HG02623 (cell line): ENCODE data around the gene E2F8.

Source experiments
- ATAC-seq: cut with Tn5 transposase; IDR thresholded peaks from one replicate; pipeline ENCODE4 v1.9.1; 2021; ENCODE audit warnings: moderate library complexity; ENCODE audit not compliant: unreplicated experiment

The E2F8 gene

DNA sequence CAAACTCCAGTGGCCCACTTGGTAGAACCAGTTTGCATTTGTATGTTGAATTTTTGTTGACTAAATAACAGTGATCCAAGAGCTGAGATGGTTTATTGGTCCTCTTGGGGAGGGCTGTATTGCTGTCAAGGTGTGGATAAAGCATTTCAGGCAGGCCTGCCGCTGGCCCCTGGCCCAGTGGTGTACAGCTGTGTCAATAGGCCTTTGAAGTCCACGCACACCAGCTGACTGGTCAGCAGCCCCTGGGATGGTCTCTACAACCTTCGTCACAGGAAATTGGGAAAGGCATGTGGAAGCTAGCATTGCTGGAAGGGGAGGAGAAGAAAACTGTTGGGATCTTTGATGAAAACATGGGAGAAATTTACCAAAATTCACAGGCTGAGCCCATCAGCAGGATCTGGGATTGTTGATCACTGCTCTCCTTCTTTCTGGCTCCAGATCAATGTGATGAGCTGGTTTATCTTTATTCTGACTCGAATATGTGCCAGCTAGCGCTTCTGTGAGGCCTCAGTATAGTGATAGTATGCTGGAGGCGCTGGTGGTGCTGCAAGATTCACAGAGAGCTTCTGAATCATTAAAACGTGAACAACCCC is 12.5 kb upstream of the E2F8 start:
- ATAC-seq = no peak

DNA sequence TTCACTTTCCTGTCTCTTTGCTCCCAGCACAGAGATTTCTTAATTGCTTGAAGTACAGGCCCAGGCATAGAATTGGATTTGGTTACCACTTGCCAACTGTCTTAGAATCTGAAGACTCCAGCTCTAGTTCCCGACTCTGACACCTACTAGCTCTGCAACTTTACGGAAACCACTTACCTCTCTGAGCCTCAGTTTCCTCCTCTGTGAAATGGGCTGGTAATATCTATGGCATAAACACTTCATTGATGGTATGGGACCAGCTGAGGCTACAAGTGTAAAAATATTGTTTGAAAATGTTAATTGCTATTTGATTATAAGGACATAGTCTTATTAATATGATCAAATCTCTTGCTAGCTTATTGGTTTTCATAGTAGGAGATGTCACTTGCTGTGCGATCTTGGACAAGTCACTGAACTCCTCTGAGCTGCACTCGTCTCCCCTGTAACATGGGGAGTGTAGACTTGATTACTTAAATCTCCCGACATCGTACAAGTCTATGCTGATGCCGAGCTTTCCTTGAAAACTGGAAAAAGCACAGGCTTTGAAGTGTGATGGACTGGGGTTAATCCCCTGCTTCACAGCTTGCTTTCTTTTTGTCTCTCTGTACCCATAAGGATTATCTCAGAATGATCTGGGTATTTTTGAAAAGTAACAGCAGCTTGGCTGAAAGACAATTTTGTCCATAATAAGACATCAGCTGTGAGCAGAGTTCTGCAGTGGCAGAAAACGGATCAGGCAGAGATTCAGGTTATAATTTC is 11.8 kb upstream of the E2F8 start:
- no peak for ATAC-seq

DNA sequence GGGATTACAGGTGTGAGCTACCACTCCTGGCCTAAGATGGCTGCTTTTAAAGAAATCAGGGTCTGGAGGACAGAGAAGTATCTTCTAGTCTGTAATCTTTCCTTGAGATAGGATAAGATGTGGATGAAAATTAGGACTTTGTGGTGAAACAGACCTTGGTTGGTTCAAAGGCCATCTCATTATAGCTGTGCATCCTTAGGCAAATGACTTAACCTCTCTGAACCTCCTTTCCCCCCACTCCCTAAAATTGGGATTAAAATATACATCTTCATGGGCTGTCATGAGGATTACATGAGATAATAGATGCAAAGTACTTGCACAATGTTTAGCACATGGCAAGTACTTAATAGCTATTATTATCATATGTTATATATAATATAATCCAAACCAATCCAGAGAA is 10.8 kb upstream of the E2F8 start:
- no peak for ATAC-seq

- ATAC-seq = no peak
Observed at GRCh38 chr11:19246816-19247215, 6.1 kb upstream of the E2F8 start.

GRCh38 chr11:19245351-19245750 is 4.6 kb upstream of the E2F8 start:
- ATAC-seq = no peak

GRCh38 chr11:19244621-19245020 is 3.9 kb upstream of the E2F8 start:
- no peak for ATAC-seq

GRCh38 chr11:19244084-19244483 is 3.3 kb upstream of the E2F8 start:
- ATAC-seq = no peak

- ATAC-seq = no peak
Observed at GRCh38 chr11:19243613-19244012, 2.9 kb upstream of the E2F8 start.

GRCh38 chr11:19243143-19243542 is 2.4 kb upstream of the E2F8 start:
- ATAC-seq = no peak

- ATAC-seq = no peak
Observed at GRCh38 chr11:19242179-19242932, 1.6 kb upstream of the E2F8 start.

GRCh38 chr11:19241260-19242178 is 774 bp upstream of the E2F8 start:
- peak; percentile 22 for ATAC-seq

- ATAC-seq = no peak
Observed at GRCh38 chr11:19239039-19239438, 1.7 kb downstream of the E2F8 start.

DNA sequence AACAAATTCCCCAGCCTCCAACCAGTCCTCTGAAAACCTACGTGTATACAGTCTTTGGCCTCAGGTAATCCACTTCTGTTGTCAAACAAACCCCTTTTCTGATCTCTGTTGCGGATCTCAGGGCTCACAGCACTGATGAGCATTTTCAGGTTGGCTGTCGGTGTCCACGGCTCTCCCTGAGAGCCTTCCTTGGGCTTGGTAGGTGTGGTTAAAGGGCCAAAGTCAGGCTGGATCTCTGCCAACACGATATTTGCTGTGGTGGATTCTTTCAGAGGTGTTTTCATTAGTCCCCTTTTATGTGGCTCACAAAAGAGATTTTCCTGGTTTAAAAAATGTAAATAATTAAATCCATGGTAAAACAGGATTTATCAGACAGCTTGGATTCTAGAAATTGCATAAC is 2.9 kb downstream of the E2F8 start:
- ATAC-seq = no peak

DNA sequence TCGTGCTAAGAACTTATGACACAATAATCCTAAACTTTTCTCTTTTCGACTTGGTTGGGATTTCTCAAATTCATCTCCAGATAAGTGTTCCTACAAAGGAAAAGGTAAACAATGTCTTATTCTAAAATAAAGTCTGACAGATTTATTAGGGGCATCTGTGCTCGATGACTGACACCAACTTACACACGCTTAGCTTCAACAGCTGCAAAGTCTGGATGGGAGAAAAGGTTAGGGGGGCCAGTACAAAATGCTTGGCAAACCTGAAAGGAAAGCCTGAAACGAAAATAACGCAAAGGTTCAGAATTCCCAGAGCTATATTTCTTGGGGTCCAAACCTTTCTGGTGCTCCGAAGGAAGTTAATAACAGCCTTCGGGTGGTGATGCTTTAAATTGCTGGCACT is 3.4 kb downstream of the E2F8 start:
- ATAC-seq = no peak

DNA sequence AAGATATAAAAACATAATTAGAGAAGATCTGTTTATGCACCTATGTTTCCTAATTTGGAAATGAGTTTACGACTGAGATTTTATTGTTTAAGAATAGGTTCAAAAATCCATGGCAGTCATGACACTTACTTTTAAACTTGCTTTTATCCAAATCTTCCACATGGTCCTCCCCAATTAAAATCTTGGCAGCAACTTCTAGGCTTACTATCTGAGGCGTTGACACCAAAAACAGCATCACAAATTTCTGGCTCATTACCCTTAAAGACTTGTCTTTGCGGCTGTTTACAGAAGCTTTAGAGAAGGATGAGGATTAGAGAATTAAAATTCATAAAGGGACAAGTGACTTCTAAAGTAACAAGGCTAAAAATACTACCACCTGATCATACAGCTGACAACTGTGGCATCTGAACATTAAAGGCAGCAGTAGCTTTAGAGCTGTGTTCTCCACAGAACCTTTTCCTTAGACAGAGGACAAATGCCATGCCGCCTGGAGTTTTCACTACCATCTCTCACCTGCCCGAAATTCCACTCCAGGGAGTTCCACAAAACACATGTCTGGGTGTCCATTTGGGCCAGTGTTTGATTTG is 6.4 kb downstream of the E2F8 start:
- no peak for ATAC-seq

DNA sequence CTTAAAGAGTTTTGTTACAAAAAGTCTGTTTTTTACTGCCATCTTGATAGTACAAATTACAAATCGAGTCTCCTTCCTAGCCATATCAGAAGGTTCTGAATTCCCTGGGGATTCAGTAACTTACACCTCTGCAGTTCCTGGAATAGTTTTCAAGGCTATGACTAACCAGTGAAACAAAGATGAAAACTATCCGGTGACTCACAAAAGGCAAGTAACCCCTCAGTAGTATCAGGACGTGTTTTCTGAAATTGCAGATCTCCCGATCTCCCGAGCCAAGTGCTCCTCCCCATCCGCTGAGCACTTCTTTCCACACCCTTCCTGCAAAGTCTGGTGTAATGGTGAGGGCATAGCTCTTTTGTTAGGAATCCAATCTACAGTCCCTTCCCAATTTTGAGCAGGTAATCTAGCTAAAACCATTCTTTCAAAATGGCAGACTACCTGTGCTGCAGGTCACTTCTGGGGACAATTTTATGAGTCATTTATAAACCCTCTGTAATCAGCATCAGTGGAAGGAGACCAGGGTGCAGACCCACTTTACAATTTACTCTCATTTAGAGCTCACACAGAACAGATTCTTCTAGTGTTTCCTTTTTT is 7.7 kb downstream of the E2F8 start:
- ATAC-seq = no peak

- no peak for ATAC-seq
Observed at GRCh38 chr11:19229671-19230070, 11.1 kb downstream of the E2F8 start.

- ATAC-seq = no peak
Observed at GRCh38 chr11:19228968-19229367, 11.8 kb downstream of the E2F8 start.

DNA sequence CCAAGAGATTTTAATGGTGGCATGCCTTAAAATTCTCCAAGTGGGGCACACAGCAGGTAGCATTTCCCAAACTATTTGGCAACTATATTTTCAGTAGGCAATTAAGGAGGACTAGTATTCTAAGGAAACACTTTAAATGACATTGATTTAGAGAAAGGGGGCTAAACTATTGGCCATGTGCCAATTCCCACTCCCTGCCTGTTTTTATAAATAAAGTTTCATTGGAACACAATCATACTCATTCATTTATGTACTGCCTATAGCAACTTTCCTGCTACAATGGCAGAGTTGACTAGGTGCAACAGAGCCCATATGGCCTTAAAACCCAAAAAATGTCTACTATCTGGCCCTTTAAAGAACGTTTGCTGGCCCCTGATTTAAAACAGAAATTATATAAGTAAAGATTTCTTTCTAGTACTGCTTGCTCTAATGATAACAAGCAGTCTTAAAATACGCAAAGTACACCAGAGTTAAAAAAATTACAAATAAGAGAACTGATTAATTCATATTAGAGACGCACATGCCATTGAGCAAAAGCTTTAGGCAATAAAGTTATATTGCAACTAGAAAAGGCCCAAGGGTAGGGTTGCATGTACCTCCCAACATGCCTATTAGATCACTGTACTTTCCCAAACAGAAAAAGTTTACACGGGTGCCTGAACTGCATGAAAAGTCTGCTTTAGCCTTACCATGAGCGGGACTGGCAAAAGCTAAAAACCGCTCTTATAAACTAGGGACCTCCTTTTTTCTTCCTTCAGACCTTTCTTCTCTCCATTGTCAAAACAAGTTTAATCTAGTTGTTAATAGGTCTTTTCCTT is 14.2 kb downstream of the E2F8 start:
- ATAC-seq = no peak
